ENCODE data around the gene MT2A.

DNA sequence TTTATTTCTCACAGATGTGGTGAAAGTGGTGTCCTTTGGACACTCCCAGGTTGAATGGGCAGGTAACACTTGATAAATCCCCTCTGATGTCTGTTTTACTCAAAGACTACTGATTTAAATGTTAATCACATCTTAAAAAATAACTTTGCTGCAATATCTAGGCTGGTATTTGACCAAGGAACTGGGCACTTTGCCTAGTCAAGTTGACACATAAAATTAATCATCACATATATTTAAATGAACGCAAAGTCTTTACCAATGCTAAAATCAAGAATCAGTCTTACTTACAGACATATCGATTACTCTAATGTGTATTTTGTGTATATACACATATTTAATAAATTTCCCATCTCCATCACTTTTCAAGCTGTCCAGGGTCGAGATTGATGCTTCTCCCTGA lies 7.0 kb downstream of the MT2A start:
- TF ChIP-seq CTCF (conservative IDR thresholded peaks at IDR 0.05 in 1 of 2, IDR thresholded peaks at IDR 0.05 in 1 of 2; ENCODE audit: low read depth in 1 of 2, low read length in 2 of 2) = no peak
- TF ChIP-seq EZH2 (IDR thresholded peaks at IDR 0.05; ENCODE audit: low read length, missing control alignments) = no peak
